SK-N-MC (cell line): Measurements from ENCODE around the gene KRT9.

ENCODE experiments used
- EZH2 ChIP-seq: fragments of 200-600 bp; sonication (generic); IDR thresholded peaks from one replicate; pipeline ENCODE4 v1.6.1; 2017; ENCODE audit warnings: antibody characterized with exemption
- FOXP2 ChIP-seq: optimal IDR thresholded peaks from 2 replicates; pipeline ENCODE3; 2011; ENCODE audit warnings: mild to moderate bottlenecking, moderate library complexity; ENCODE audit not compliant: insufficient read depth; ENCODE audit errors: extremely low read length, control extremely low read depth
- POLR2AphosphoS5 ChIP-seq: IDR thresholded peaks from 2 replicates; pipeline ENCODE4 v1.6.1; 2012; ENCODE audit warnings: mild to moderate bottlenecking, low read depth, low read length, borderline replicate concordance

- TF ChIP-seq EZH2 (no peak), POLR2AphosphoS5 (no peak), FOXP2 (no peak)
These were observed 22.6 kb upstream of the KRT9 start for GRCh38 chr17:41594363-41594915.
